ENCODE results near the gene PIK3R5.

- no peak for TF ChIP-seq POLR2AphosphoS5 (IDR thresholded peaks at IDR 0.05; ENCODE audit: insufficient read depth, low read depth, low read length)
- TF ChIP-seq EZH2 (IDR thresholded peaks at IDR 0.05; ENCODE audit: borderline replicate concordance, low read depth, low read length, severe bottlenecking), result no peak
- TF ChIP-seq CTCF (IDR thresholded peaks at IDR 0.05; ENCODE audit: extremely low read depth in 1 of 2, insufficient read depth in 1 of 2, low read depth in 1 of 2, low read length in 2 of 2), result no peak
- no peak for TF ChIP-seq FOS (IDR thresholded peaks at IDR 0.05; ENCODE audit: borderline replicate concordance, insufficient read depth, low read length)
Observed at GRCh38 chr17:8885967-8886684, 79.4 kb downstream of the PIK3R5 start.

Data from endothelial cell of umbilical vein (primary cell).